Measurements from ENCODE around the gene SMARCAD1. TPM values are rescaled to one million over a fixed set of nuclear protein-coding genes. Genes with fewer than 3 reads are reported as not detected.

The SMARCAD1 gene, protein sequence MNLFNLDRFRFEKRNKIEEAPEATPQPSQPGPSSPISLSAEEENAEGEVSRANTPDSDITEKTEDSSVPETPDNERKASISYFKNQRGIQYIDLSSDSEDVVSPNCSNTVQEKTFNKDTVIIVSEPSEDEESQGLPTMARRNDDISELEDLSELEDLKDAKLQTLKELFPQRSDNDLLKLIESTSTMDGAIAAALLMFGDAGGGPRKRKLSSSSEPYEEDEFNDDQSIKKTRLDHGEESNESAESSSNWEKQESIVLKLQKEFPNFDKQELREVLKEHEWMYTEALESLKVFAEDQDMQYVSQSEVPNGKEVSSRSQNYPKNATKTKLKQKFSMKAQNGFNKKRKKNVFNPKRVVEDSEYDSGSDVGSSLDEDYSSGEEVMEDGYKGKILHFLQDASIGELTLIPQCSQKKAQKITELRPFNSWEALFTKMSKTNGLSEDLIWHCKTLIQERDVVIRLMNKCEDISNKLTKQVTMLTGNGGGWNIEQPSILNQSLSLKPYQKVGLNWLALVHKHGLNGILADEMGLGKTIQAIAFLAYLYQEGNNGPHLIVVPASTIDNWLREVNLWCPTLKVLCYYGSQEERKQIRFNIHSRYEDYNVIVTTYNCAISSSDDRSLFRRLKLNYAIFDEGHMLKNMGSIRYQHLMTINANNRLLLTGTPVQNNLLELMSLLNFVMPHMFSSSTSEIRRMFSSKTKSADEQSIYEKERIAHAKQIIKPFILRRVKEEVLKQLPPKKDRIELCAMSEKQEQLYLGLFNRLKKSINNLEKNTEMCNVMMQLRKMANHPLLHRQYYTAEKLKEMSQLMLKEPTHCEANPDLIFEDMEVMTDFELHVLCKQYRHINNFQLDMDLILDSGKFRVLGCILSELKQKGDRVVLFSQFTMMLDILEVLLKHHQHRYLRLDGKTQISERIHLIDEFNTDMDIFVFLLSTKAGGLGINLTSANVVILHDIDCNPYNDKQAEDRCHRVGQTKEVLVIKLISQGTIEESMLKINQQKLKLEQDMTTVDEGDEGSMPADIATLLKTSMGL
- total RNA-seq (2022; extraction: Qiagen RNA extraction), result 10.3 to 14.6 TPM (median 13.4 TPM) in 5 replicates

GRCh38 chr4:94207469-94208224, at the start of gene SMARCAD1:
Gene SMARCAD1 (plus strand): TSS chr4:94207865. CDS start chr4:94208395, 530 bp downstream.

Other genes with a start within 250 kb of the SMARCAD1 start
- not detected in 5 replicates for gene HPGDS, start 135.0 kb downstream of the SMARCAD1 start, total RNA-seq (2022; extraction: Qiagen RNA extraction)
- gene PDLIM5, start 244.1 kb downstream of the SMARCAD1 start, total RNA-seq (2022; extraction: Qiagen RNA extraction), result 25.4 to 43.6 TPM (median 36.5 TPM) in 5 replicates